Peyer's patch (tissue), 4 donors: ENCODE data around the gene VWA5A.

ENCODE experiments used
- POLR2A ChIP-seq, 2 donors: fragments of 450-650 bp; IDR thresholded peaks; one replicate each; pipeline ENCODE4 v1.5.1; 2017; ENCODE audit warnings: antibody characterized with exemption in 2 of 2, mild to moderate bottlenecking in 2 of 2, moderate library complexity in 2 of 2
- TF ChIP-seq, protein P1 (sequence below), 6 experiments: fragments of 450-650 bp in 4 of 6; fragments of 200-600 bp in 2 of 6; sonication (generic) in 1 of 6; IDR thresholded peaks; one replicate each; pipeline ENCODE4 v1.5.1; 2017 to 2019; ENCODE audit warnings: antibody characterized with exemption in 6 of 6, mild to moderate bottlenecking in 3 of 6, moderate library complexity in 1 of 6

GRCh38 chr11:124152770-124153407 lies 37.6 kb downstream of the VWA5A start:
- TF ChIP-seq, protein P1, sequence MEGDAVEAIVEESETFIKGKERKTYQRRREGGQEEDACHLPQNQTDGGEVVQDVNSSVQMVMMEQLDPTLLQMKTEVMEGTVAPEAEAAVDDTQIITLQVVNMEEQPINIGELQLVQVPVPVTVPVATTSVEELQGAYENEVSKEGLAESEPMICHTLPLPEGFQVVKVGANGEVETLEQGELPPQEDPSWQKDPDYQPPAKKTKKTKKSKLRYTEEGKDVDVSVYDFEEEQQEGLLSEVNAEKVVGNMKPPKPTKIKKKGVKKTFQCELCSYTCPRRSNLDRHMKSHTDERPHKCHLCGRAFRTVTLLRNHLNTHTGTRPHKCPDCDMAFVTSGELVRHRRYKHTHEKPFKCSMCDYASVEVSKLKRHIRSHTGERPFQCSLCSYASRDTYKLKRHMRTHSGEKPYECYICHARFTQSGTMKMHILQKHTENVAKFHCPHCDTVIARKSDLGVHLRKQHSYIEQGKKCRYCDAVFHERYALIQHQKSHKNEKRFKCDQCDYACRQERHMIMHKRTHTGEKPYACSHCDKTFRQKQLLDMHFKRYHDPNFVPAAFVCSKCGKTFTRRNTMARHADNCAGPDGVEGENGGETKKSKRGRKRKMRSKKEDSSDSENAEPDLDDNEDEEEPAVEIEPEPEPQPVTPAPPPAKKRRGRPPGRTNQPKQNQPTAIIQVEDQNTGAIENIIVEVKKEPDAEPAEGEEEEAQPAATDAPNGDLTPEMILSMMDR (IDR thresholded peaks at IDR 0.05) = peak in 1 of 6 experiments; percentile 15
- no peak for TF ChIP-seq POLR2A (IDR thresholded peaks at IDR 0.05)
